GM21526 (cell line): Measurements from ENCODE around the gene MECR.
"Not testable (repeated sequence)": the region's sequence is repeated elsewhere in the genome, so short reads cannot be mapped to it uniquely, and the experiment has no call there.

Experiments
- ATAC-seq: cut with Tn5 transposase; IDR thresholded peaks from one replicate; pipeline ENCODE4 v1.9.1; 2021; ENCODE audit warnings: moderate library complexity; ENCODE audit not compliant: unreplicated experiment, low FRiP score

The MECR gene

DNA sequence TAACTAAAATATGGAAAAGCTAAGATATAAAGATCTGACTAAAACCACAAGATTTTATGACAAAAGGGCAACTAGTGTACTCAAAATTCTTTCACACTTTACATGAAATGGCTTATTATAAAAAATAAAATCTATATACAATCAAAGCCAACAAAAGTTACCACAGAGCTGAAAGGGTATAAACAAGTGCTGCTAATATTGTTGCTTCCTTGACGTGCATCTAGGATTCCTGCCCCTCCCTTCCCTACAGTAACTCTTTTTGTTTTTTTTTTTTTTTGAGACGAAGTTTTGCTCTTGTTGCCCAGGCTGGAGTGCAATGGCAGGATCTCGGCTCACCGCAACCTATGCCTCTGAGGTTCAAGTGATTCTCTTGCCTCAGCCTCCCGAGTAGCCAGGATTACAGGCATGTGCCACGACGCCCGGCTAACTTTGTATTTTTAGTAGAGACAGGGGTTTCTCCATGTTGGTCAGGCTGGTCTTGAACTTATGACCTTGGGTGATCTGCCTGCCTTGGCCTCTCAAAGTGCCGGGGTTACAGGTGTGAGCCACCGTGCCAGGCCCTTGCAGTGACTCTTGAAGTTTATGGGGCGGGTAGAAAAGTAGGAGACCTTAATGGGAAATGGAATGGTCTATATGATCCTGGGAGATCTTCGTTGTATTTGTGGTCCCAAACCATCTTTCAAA, 53.6 kb downstream of the MECR start:
- no peak for ATAC-seq

DNA sequence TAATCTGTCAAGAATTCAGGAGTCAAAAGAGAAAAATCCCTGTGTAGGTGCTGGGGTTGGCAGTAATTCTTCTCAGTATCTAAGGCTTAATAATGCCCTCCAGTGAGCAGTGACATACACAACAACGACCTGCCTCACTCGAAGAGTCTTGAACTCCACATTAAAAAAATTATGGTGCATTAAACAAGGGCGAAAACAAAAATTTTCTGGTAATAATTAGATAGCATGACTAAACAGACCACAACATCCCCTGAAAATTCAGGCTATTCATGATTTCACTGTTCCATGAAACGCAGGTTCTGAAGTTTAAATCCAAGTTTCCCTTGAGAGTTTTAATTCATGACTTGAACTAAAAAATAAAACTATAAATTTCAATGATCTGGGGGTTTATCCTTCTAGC, 54.2 kb downstream of the MECR start:
- no peak for ATAC-seq

DNA sequence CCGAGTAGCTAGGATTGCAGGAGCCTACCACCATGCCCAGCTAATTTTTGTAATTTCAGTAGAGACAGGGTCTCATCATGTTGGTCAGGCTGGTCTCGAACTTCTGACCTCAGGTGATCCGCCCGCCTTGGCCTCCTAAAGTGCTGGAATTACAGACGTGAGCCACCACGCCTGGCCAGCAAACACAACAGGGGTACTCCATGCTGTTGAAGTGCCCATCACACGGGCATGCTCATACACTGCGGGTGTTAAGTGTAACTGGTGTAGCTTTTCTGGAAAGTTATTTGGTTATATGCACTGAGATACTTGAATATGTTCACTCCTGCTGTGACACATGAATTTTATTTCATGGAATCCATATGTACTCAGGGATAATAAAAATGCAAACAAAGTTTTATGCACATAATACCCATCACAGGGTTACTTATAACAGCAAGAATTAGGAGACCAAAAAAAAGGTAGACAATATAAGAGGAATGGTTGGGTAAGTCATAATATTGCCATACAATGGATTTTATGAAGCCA, 58.3 kb downstream of the MECR start:
- no peak for ATAC-seq

DNA sequence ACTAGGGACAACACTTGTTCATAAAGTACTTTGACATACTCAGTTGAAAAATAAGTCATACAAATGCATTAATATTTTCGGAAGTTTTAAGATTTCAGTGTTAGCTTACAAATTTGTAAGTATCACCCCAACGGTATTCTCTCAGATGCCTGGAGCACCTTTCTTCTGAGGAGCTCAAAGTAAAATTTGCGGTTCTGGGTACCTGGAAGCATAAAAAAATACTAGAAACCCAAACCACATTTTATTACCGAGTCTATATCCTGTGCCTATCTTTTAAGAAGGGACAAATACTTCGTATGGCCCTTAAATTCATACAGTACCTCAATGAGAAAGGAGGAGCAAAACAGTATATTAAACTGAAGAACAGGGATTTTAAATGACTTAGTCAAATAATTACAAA, 59.2 kb downstream of the MECR start:
- ATAC-seq, result no peak

DNA sequence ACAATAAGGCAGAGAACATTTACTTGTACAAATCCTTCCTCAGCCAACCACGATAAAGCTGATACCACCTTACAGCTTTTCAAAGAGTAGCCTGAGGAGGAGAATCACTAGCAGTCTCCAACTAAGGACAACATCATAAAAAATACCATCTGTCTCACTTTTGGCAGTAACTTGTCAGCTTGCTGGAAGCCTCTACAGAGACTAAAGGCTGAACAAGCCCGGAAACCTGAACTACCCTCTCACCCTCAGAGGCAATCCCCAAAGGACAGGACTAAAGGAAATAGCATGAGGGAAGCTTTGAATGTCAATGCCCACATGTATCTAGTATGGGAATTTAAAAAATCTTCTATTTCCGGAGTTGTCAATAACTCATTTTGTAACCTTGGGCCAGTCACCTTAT, 59.6 kb downstream of the MECR start:
- no peak for ATAC-seq

DNA sequence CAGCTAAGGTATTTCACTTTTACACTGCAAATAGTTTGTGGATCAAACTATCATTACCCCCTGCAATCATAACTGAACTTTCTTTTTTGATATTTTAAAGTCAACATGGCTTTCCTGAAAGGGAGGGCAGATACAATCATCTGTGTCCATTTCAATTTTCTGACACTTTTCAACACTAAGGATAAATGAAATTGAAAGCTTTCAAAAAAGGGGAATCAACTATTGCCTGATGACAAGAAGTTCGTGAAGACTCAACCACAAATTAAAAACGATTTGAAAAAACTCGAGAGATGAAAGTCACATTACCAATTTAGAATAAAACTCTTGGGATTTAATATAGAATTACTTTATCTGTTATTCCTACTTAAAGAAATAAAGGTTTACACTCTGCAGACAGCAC, 60.8 kb downstream of the MECR start:
- no peak for ATAC-seq

DNA sequence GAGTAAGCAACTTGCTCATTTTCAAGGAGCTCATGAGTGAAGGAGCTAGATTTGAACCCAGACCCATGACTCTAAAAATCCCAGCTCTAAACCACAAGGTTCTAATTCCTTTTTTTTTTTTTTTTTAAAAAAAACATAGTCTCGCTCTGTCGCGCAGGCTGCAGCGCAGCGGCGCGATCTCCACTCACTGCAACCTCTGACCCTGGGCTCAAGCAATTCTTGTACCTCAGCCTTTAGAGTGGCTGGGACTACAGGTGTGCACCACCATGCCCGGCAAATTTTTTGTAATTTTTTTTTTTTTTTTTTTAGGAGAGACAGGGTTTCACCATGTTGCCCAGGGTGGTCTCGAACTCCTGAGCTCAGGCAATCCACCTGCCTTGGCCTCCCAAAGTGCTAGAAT, 62.8 kb downstream of the MECR start:
- ATAC-seq, result no peak

DNA sequence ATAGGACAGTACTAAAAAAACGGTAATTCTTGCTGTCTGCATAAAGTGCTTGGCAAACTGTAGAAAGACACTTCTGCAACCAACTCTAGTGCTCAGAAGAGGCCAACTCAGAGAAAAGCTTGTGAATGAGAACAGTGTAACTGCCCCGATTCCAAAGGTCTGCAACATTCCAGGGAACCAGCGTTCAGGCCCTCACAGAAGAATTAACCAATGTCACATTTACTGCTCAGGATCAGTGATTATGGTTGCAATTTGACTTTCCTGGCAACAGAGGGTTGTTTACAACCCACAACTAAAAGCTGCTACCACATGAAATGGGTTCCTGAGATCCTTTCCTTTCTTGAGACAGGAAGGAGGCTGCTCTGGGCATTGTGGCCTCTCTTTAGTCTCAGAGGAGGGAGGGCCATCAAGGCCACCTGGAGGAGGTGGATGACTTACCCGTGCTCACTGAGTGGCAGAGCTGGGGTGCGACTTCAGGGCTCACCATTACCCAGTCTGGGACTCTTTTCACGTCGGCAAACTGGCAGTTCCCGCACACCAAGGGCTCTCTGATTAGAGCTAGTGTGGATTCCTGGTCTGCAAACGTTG, 64.3 kb downstream of the MECR start:
- no peak for ATAC-seq

DNA sequence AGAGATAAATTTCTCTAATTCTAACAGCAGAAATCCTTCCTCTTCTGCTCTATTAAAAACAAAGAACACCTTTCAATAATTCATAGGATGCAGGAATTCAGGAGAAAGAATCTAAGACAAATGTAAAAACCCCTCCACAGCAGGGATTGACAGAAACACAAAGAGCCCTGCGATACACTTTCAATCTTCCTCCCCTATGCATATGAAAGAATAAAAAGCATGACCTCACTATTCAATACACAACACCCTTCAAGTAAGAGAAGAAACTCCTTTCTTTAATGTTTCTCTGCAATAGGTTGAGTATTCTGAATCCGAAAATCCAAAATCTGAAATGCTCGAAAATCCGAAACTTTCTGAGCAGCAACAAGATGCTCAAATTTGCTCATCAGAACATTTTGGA, 66.1 kb downstream of the MECR start:
- no peak for ATAC-seq

DNA sequence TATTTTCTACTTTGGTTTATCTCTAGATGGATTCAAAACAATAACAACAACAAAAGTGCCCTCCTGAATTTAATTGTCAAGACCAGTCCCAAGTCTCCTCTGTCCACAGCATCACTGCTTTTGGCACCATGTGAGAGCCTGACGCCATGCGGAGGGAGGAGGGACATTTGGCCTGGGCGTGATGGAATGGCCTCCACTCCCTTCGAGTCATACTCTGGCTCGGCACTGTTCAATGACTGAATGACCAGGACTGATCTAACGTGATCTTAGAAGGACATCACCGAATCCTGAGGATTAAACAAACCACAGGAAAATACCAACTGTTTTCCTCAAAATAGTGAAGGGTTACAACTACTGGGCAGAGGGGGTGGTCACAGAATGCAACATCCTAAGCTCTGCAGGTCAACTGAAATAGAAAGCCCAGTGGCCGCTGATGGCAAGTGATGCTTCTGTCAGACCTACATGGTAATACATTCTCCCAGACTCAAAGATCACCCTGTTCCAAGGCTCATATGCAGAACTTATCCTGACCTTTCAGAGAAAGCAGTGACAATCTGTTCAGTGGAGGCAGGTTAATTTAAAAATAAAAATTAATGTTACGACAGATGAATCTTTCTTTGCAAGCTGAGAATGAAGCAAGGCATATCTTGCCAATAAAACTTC, 68.1 kb downstream of the MECR start:
- ATAC-seq, result no peak

GRCh38 chr1:29162025-29162424, 68.7 kb downstream of the MECR start:
- no peak for ATAC-seq

DNA sequence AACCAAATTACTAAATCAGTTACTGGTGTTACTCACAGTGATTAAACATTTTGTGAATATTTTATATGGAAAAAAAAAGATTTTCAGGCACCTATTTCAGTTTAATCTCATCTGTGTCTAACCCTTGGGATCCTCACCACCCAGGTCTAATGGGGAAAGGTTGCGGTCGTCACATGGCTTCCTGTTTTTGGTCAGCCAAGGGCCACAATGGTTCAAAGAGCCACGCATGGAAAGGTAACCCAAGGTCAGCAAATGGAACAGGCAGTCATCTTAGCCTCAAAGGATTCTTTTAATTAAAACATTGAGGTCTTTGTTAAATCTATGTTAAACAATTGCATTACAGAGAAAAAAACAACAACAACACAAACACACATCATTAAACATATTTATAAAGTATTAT, 71.0 kb downstream of the MECR start:
- ATAC-seq, result no peak

DNA sequence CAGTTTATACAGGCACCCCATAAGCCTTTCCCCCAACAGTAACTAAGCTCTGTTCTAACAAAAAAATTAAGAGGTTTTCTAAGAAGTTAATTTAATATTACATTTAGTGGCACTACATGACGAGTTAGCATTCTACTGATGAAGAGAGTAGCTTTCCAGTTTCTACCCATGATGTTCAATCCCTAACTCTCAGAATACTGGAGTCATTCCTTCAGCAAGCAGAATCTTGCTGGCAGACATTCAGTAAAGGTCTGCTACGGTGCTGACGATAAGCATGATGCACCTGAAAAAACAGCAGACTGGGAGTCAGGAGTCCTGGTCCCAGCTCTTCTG, 73.5 kb downstream of the MECR start:
- ATAC-seq, result no peak

GRCh38 chr1:29156543-29157268, 74.0 kb downstream of the MECR start:
- no peak for ATAC-seq

- ATAC-seq, result no peak
Observed at GRCh38 chr1:29152046-29152805, 78.5 kb downstream of the MECR start.

DNA sequence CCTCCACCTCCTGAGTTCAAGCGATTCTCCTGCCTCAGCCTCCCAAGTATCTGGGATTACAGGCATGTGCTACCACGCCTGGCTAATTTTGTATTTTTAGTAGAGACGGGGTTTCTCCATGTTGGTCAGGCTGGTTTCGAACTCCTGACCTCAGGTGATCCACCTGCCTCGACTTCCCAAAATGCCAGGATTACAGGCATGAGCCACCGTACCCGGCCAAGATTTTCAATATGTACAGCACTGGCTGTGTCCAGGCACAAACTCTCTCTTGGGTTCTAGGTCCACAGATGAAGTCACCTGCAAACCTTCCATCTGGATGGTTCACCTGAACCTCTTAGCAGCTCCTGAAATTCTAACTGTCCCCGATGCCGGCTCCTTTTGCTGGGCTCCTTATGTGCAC, 80.4 kb downstream of the MECR start:
- not testable (repeated sequence) for ATAC-seq

- ATAC-seq, result no peak
Observed at GRCh38 chr1:29148656-29149491, 81.9 kb downstream of the MECR start.

DNA sequence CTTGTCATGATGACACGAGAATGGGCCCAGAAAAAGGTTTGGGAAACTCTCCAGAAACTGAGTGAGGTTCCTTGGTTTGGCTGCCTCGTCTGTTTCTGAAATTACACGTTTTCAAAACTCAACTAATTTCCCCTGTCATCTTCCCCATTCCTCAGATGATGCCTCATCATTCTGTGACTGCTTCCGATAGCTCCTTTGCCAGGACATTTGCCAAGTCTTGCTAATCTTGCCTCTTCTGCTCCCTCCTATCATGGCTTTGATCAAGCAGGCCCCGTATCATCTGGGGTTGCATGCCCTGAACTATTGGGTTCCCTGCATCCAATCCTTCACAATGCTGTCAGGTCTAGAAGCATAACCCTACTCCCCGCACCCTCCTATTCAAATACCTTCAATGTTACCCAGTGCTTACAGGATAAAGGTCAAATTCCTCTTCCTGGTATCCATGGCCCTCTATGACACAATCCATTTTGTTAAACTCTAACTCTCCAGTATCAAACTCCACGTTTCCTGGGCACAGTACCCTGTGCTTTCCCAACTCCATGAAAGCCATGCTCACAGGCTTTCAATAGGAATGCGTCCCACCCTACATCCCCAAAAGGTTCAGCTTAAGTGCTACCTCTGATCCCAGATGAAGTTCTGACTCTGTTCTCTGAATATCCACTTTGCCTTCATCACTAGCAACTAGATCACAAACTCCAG, 84.8 kb downstream of the MECR start:
- no peak for ATAC-seq

DNA sequence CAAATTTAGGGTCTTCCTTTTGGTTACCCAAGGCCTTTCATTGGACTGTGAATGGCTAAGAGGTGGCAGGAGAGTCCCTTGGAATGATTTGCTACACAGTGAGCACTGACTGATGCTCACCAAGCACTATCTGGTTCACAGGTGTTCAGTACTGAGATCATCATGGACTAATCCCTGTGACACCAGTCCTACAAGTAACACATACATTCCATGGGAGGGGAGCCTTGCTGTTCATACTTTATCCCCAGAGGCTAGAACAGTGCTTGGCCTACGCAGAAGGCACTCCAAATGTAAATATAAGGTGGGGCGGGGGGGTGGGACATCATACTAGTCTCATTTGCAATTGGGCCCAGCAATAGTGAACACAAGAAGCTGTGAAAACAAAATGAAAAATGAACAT, 86.6 kb downstream of the MECR start:
- no peak for ATAC-seq
